T-helper 2 cell treated with Interferon-gamma antibody and Interleukin-4, amounts not matched to agents 5 μg/mL and 100 μg/mL, for 36 hours (primary cell): ENCODE results near the gene CNOT6L.
"Not testable (repeated sequence)": the region's sequence is repeated elsewhere in the genome, so short reads cannot be mapped to it uniquely, and the experiment has no call there.

ENCODE experiments used
- DNase-seq: peaks from one replicate; pipeline ENCODE4 v3.0.0; 2021; ENCODE audit warnings: low spot score
- H3K27ac Mint-ChIP-seq: one replicate; pipeline ENCODE4 v1.8.0; 2021; ENCODE audit warnings: mild to moderate bottlenecking, mixed read lengths
- H3K27me3 Mint-ChIP-seq: one replicate; pipeline ENCODE4 v1.8.0; 2021; ENCODE audit warnings: low read depth, mixed read lengths
- H3K36me3 Mint-ChIP-seq: one replicate; pipeline ENCODE4 v1.8.0; 2021; ENCODE audit warnings: low read depth, mixed read lengths
- H3K4me1 Mint-ChIP-seq: one replicate; pipeline ENCODE4 v1.8.0; 2021; ENCODE audit warnings: low read depth, mixed read lengths
- H3K4me3 Mint-ChIP-seq: one replicate; pipeline ENCODE4 v1.8.0; 2022; ENCODE audit warnings: mild to moderate bottlenecking, moderate library complexity, mixed read lengths
- H3K9me3 Mint-ChIP-seq: one replicate; pipeline ENCODE4 v1.8.0; 2021; ENCODE audit warnings: mixed read lengths

CNOT6L gene

GRCh38 chr4:77818602-77819403 lies at the start of gene CNOT6L:
Gene CNOT6L (minus strand): TSS chr4:77819368. CDS start chr4:77819308, 60 bp downstream.
- peaks cover 49% of the 10 kb centered on the region for H3K4me1 Mint-ChIP-seq
- no peaks in the 10 kb centered on the region for H3K9me3 Mint-ChIP-seq
- peak within 1 kb of the TSS; percentile 99 for H3K4me3 Mint-ChIP-seq
- no peaks in the 10 kb centered on the region for H3K27me3 Mint-ChIP-seq
- H3K27ac Mint-ChIP-seq, result peak within 1 kb of the TSS; percentile 100
- peak; percentile 68 for DNase-seq
- peaks cover 25% of the 10 kb centered on the region for H3K36me3 Mint-ChIP-seq

- H3K4me3 Mint-ChIP-seq, result peak overlapping the region; percentile 25
- H3K36me3 Mint-ChIP-seq, result peaks cover 14% of the 10 kb centered on the region
- H3K27ac Mint-ChIP-seq, result peak overlapping the region; percentile 22
- DNase-seq, result no peak
- H3K9me3 Mint-ChIP-seq, result no peaks in the 10 kb centered on the region
- peaks cover 36% of the 10 kb centered on the region for H3K4me1 Mint-ChIP-seq
- peaks cover 3% of the 10 kb centered on the region for H3K27me3 Mint-ChIP-seq
These were observed 46.1 kb upstream of the CNOT6L start for GRCh38 chr4:77865259-77865658.

- peak overlapping the region; percentile 96 for H3K4me3 Mint-ChIP-seq
- H3K36me3 Mint-ChIP-seq, result peaks cover 14% of the 10 kb centered on the region
- DNase-seq, H3K9me3 Mint-ChIP-seq, H3K27me3 Mint-ChIP-seq: not testable (repeated sequence)
- H3K4me1 Mint-ChIP-seq, result peaks cover 26% of the 10 kb centered on the region
- H3K27ac Mint-ChIP-seq, result peak overlapping the region; percentile 97
These were observed 44.2 kb upstream of the CNOT6L start for GRCh38 chr4:77863341-77863740.

GRCh38 chr4:77862478-77863216 lies 43.5 kb upstream of the CNOT6L start, which contains the start of gene MRPL1:
Gene MRPL1 (plus strand): TSS chr4:77862830. CDS start chr4:77862849, 19 bp downstream.
- peaks cover 14% of the 10 kb centered on the region for H3K36me3 Mint-ChIP-seq
- peak within 1 kb of the TSS; percentile 97 for H3K27ac Mint-ChIP-seq
- DNase-seq, result peak; percentile 87

GRCh38 chr4:77861495-77861894 lies 42.3 kb upstream of the CNOT6L start:
- DNase-seq, result peak; percentile 13
- no peaks in the 10 kb centered on the region for H3K9me3 Mint-ChIP-seq
- H3K27ac Mint-ChIP-seq, result peak overlapping the region; percentile 97
- peaks cover 13% of the 10 kb centered on the region for H3K36me3 Mint-ChIP-seq
- peaks cover 3% of the 10 kb centered on the region for H3K27me3 Mint-ChIP-seq
- peaks cover 37% of the 10 kb centered on the region for H3K4me1 Mint-ChIP-seq
- peak overlapping the region; percentile 96 for H3K4me3 Mint-ChIP-seq

More at GRCh38 chr4:77862478-77863216, 43.5 kb upstream of the CNOT6L start, which contains the start of gene MRPL1:
- H3K4me3 Mint-ChIP-seq, result peak within 1 kb of the TSS; percentile 96
- no peaks in the 10 kb centered on the region for H3K9me3 Mint-ChIP-seq
- peaks cover 3% of the 10 kb centered on the region for H3K27me3 Mint-ChIP-seq
- peaks cover 26% of the 10 kb centered on the region for H3K4me1 Mint-ChIP-seq

- Mint-ChIP-seq H3K27ac (no peak overlapping the region), H3K36me3 (peaks cover 6% of the 10 kb centered on the region), H3K4me3 (no peak overlapping the region), H3K27me3 (peaks cover 3% of the 10 kb centered on the region), H3K4me1 (peaks cover 44% of the 10 kb centered on the region), H3K9me3 (no peaks in the 10 kb centered on the region)
- DNase-seq, result no peak
These were observed 40.1 kb upstream of the CNOT6L start for GRCh38 chr4:77859256-77859655.

- H3K4me1 Mint-ChIP-seq, result peaks cover 54% of the 10 kb centered on the region
- no peak overlapping the region for H3K4me3 Mint-ChIP-seq
- H3K9me3 Mint-ChIP-seq, result no peaks in the 10 kb centered on the region
- DNase-seq, result no peak
- H3K27me3 Mint-ChIP-seq, result no peaks in the 10 kb centered on the region
- H3K36me3 Mint-ChIP-seq, result no peaks in the 10 kb centered on the region
- peak overlapping the region; percentile 86 for H3K27ac Mint-ChIP-seq
These were observed 37.0 kb upstream of the CNOT6L start for GRCh38 chr4:77856152-77856551.

GRCh38 chr4:77854431-77855111 lies 35.4 kb upstream of the CNOT6L start:
- Mint-ChIP-seq H3K36me3 (no peaks in the 10 kb centered on the region), H3K9me3 (no peaks in the 10 kb centered on the region), H3K27ac (peak overlapping the region; percentile 98), H3K4me1 (peaks cover 51% of the 10 kb centered on the region), H3K27me3 (no peaks in the 10 kb centered on the region), H3K4me3 (peak overlapping the region; percentile 80)
- DNase-seq, result peak; percentile 64

- Mint-ChIP-seq H3K36me3 (no peaks in the 10 kb centered on the region), H3K27ac (peak overlapping the region; percentile 98), H3K27me3 (no peaks in the 10 kb centered on the region), H3K9me3 (no peaks in the 10 kb centered on the region), H3K4me3 (peak overlapping the region; percentile 80), H3K4me1 (peaks cover 49% of the 10 kb centered on the region)
- DNase-seq, result peak; percentile 78
These were observed 33.8 kb upstream of the CNOT6L start for GRCh38 chr4:77852892-77853495.

- no peaks in the 10 kb centered on the region for H3K27me3 Mint-ChIP-seq
- DNase-seq, result no peak
These were observed 30.3 kb upstream of the CNOT6L start for GRCh38 chr4:77849278-77849965.

GRCh38 chr4:77848508-77848907 lies 29.3 kb upstream of the CNOT6L start:
- no peak overlapping the region for H3K4me3 Mint-ChIP-seq
- no peaks in the 10 kb centered on the region for H3K36me3 Mint-ChIP-seq
- no peak for DNase-seq
- no peak overlapping the region for H3K27ac Mint-ChIP-seq
- H3K9me3 Mint-ChIP-seq, result no peaks in the 10 kb centered on the region
- no peaks in the 10 kb centered on the region for H3K27me3 Mint-ChIP-seq
- peaks cover 36% of the 10 kb centered on the region for H3K4me1 Mint-ChIP-seq

More at GRCh38 chr4:77849278-77849965, 30.3 kb upstream of the CNOT6L start:
- Mint-ChIP-seq H3K9me3 (no peaks in the 10 kb centered on the region), H3K4me1 (peaks cover 41% of the 10 kb centered on the region), H3K36me3 (no peaks in the 10 kb centered on the region), H3K27ac (no peak overlapping the region), H3K4me3 (no peak overlapping the region)

GRCh38 chr4:77845929-77846328 lies 26.8 kb upstream of the CNOT6L start:
- Mint-ChIP-seq H3K27me3 (no peaks in the 10 kb centered on the region), H3K4me3 (no peak overlapping the region), H3K4me1 (peaks cover 20% of the 10 kb centered on the region), H3K9me3 (no peaks in the 10 kb centered on the region), H3K36me3 (no peaks in the 10 kb centered on the region), H3K27ac (no peak overlapping the region)
- DNase-seq, result no peak

- Mint-ChIP-seq H3K27ac (no peak overlapping the region), H3K4me3 (no peak overlapping the region)
These were observed 26.2 kb upstream of the CNOT6L start for GRCh38 chr4:77845400-77845799.

More at GRCh38 chr4:77845400-77845799, 26.2 kb upstream of the CNOT6L start:
- no peaks in the 10 kb centered on the region for H3K36me3 Mint-ChIP-seq
- H3K9me3 Mint-ChIP-seq, result no peaks in the 10 kb centered on the region
- H3K4me1 Mint-ChIP-seq, result peaks cover 20% of the 10 kb centered on the region
- no peaks in the 10 kb centered on the region for H3K27me3 Mint-ChIP-seq
- DNase-seq, result no peak
